Right lobe of liver (tissue), 6 donors: ENCODE measurements around the gene KCTD21. TPM values are rescaled to one million over a fixed set of nuclear protein-coding genes. Genes with fewer than 3 reads are reported as not detected.

Experiments
- ATAC-seq, 4 donors: fragments of 200-7000 bp; cut with Tn5 transposase; one replicate each; pipeline ENCODE4 v1.9.1; 2020; ENCODE audit warnings: mild to moderate bottlenecking in 4 of 4, moderate library complexity in 4 of 4
- DNase-seq, 3 donors: peaks; one replicate each; pipeline ENCODE4 v3.0.0-alpha.2; 2020
- H3K27ac ChIP-seq, 3 donors: fragments of 200-600 bp; one replicate each; pipeline ENCODE4 v1.8.0; 2022
- H3K27me3 ChIP-seq, 2 donors: fragments of 200-600 bp; one replicate each; pipeline ENCODE4 v1.8.0; 2022
- H3K36me3 ChIP-seq, 4 donors: fragments of 200-600 bp; sonication (generic) in 1 of 4; one replicate each; pipeline versions ENCODE4 v1.5.1 to v1.8.0; 2017 to 2022; ENCODE audit warnings: control low read depth in 1 of 4
- H3K4me1 ChIP-seq, 4 donors: fragments of 200-600 bp; sonication (generic) in 1 of 4; one replicate each; pipeline versions ENCODE4 v1.5.1 to v1.8.0; 2017 to 2022; ENCODE audit warnings: control low read depth in 1 of 4
- H3K4me3 ChIP-seq, 3 donors: fragments of 200-600 bp; one replicate each; pipeline ENCODE4 v1.8.0; 2022
- H3K9me3 ChIP-seq, 4 donors: fragments of 200-600 bp; sonication (generic) in 1 of 4; one replicate each; pipeline versions ENCODE4 v1.5.1 to v1.8.0; 2017 to 2022; ENCODE audit warnings: control low read depth in 1 of 4
- CTCF ChIP-seq, 4 donors: fragments of 200-600 bp in 3 of 4; fragments of 450-650 bp in 1 of 4; IDR thresholded peaks; one replicate each; pipeline versions ENCODE4 v1.5.1 to v1.8.0; 2016 to 2022; ENCODE audit warnings: antibody characterized with exemption in 4 of 4, mild to moderate bottlenecking in 2 of 4
- POLR2A ChIP-seq: fragments of 450-650 bp; IDR thresholded peaks from one replicate; pipeline ENCODE4 v1.6.1; 2017; ENCODE audit warnings: antibody characterized with exemption, mild to moderate bottlenecking
- WGBS: methylation state at CpG from one replicate; pipeline ENCODE4 v1.1.6; 2018; ENCODE audit warnings: low coverage, low lambda C conversion rate; ENCODE audit not compliant: insufficient coverage; ENCODE audit errors: missing lambda C conversion rate; 5-methylcytosine and 5-hydroxymethylcytosine counted together
- intact Hi-C, 2 donors: fragments of 100-400 bp; cut with DNase I; formaldehyde crosslinking; loops; one replicate each; pipeline versions ENCODE4 v1.11.2 to v1.14.1; 2022
- total RNA-seq, 6 experiments: library from RNA; depleted of rRNA in 2 of 6; stranded (reverse); fragments of >200 nt in 2 of 6; fragmentation: NEBNext Ultra II Directional in 3 of 6; extraction: Animal tissue kit (Norgen Biotek cat#: 25700) in 3 of 6; gene quantifications; one replicate each; pipeline versions ENCODE4 v1.1.0 to v1.2.4, GENCODE V29; 2016 to 2023
- donor health status: DM: no; HTN: yes; CAD: no.
- donor health status: DM: no; HTN: no; CAD: no.
- donor health status: DM: no; HTN: no; CAD: no.
- donor health status: DM: no; HTN: yes; CAD: no.
- donor health status: DM: no; HTN: yes; CAD: no.

Gene KCTD21
- total RNA-seq, 6 experiments from 2014 or later, result 9.6 to 15.6 (median 11.9) TPM

- no peak for ATAC-seq
- intact Hi-C loops, result no loop called here
Observed at GRCh38 chr11:78189174-78189724, 823 bp upstream of the KCTD21 start.

DNA sequence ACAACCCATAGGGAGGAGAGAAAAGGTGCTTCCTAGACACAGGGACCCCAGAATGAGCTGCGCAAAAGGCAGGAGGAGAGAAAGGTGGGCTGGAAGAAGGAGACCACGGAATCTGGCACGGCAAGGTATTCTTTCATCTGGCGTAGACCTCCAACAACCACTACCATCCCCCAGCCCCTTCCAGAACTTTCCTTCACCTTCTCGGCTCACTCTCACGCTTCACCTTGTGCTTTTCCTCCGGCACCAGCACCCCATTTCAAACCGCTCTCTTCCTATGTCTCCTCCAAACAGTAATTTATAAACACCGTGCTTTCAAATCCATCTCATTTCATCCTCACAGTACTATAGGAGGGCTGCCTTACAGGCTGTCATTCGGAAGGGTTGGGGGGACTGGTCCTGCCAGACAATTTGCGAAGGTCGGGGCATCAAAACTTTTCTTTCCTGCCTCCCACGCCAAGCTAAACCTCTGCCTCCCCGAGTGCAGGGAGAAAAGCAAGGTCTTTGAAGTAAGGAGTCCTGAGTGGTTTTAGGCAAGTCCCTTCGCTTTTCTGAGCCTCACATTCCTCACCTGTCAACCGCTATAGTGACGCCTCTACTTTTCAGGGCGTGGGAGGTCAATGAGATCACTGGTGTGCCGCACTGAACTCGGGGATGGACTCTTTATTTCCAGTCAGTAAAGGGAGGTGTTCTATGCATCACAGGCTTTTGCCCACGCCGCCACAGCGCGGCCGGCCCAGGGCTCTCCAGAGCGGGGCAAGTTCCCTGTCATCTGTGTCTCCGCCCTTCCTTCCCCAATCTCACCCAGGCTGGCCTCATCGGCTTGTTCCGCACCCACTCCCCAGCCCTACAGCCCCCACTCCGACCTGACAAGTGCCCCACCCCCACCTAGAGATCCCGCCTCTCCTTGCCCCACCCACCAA lies 800 bp downstream of the KCTD21 start:
- intact Hi-C loops, result no loop called here
- no peak for DNase-seq
- WGBS, result 10% methylated on average over 23 of the region's 31 CpGs
- Histone ChIP-seq H3K9me3 (no peaks in the 10 kb centered on the region), H3K4me1 (peaks cover 0 to 44% (median 11%) of the 10 kb centered on the region in 4 donors), H3K4me3 (peak overlapping the region; percentile 78 to 92 (median 85)), H3K27ac (peak overlapping the region; percentile 86 to 96 (median 94)), H3K27me3 (no peaks in the 10 kb centered on the region), H3K36me3 (no peaks in the 10 kb centered on the region)
- TF ChIP-seq CTCF (IDR thresholded peaks at IDR 0.05) (no peak), POLR2A (no peak)
- ATAC-seq, result peak in 3 of 4 donors; percentile 36 to 46 (median 43)

More at GRCh38 chr11:78189174-78189724, 823 bp upstream of the KCTD21 start:
- TF ChIP-seq CTCF (IDR thresholded peaks at IDR 0.05) (no peak), POLR2A (no peak)
- DNase-seq, result no peak
- Histone ChIP-seq H3K4me3 (peak overlapping the region; percentile 78 to 92 (median 85)), H3K9me3 (no peaks in the 10 kb centered on the region), H3K4me1 (peaks cover 0 to 50% (median 11%) of the 10 kb centered on the region in 4 donors), H3K27me3 (no peaks in the 10 kb centered on the region), H3K36me3 (no peaks in the 10 kb centered on the region), H3K27ac (peak overlapping the region; percentile 86 to 96 (median 94))
- WGBS, result 20% methylated on average over 7 of the region's 18 CpGs

- intact Hi-C loops, result no loop called here
- Histone ChIP-seq H3K4me3 (no peak overlapping the region), H3K9me3 (no peaks in the 10 kb centered on the region), H3K27ac (no peak overlapping the region), H3K4me1 (peaks cover 0 to 16% (median 6%) of the 10 kb centered on the region in 4 donors), H3K27me3 (no peaks in the 10 kb centered on the region), H3K36me3 (no peaks in the 10 kb centered on the region)
- ATAC-seq (no peak), DNase-seq (no peak)
- WGBS, result 83% methylated on average over 2 of the region's 2 CpGs
- TF ChIP-seq CTCF (IDR thresholded peaks at IDR 0.05) (no peak), POLR2A (no peak)
Observed at GRCh38 chr11:78181185-78181584, 7.2 kb downstream of the KCTD21 start.

- no peak for TF ChIP-seq POLR2A
- TF ChIP-seq CTCF (IDR thresholded peaks at IDR 0.05), result no peak
- intact Hi-C loops, result no loop called here
- no peak for ATAC-seq
- no peaks in the 10 kb centered on the region for H3K27me3 ChIP-seq
- 86% methylated on average over 4 of the region's 4 CpGs for WGBS
- H3K4me3 ChIP-seq, result no peak overlapping the region
- no peak overlapping the region for H3K27ac ChIP-seq
- DNase-seq, result no peak
- H3K4me1 ChIP-seq, result peaks cover 0 to 12% (median 6%) of the 10 kb centered on the region in 4 donors
- no peaks in the 10 kb centered on the region for H3K9me3 ChIP-seq
- no peaks in the 10 kb centered on the region for H3K36me3 ChIP-seq
Observed at GRCh38 chr11:78180751-78181150, 7.7 kb downstream of the KCTD21 start.
